Measurements from ENCODE around the gene TECTA. TPM values are rescaled to one million over a fixed set of nuclear protein-coding genes. Genes with fewer than 3 reads are reported as not detected.

The TECTA gene
- total and polyA plus RNA-seq, 8 donors, result 0.06 to 1.4 (median 0.25) TPM; not detected in 3

DNA sequence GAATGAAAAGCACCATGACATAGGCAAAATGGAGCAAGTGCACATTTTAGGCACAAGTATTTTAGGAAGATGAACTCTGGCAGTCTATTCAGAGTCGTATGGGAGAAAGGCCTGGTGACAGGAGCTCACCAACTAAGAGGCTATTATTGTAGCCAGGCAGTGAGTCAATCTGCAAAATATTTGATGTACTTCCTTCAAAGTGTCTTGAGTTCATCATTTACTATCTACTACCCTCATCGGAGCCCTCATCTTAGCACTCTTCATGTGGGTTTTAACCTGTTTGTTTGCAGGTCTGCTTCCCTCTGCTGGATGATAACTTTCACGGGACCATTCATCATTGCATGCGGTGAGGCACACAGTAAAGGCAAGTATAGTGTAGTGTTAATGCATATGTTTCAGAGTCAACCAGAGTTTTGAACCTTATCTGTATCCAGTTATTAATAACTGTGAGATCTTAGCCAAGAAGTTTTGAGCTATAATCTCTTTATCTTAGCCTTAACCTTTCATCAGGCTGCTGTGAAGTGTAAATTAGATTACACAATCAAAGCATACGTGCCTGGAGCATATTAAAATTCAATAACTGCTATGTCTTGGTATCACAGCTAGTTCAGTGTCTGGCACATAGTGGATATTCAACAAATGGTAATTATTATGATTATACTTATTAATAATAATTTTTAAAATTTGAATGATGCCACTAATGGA, 120.6 kb downstream of the TECTA start:
- TF ChIP-seq POLR2AphosphoS5 (IDR thresholded peaks at IDR 0.05), result no peak
- TF ChIP-seq CTCF (IDR thresholded peaks at IDR 0.05), result no peak
- no peak for TF ChIP-seq POLR2A (IDR thresholded peaks at IDR 0.05)
- no peak for TF ChIP-seq EP300 (IDR thresholded peaks at IDR 0.05)
- Histone ChIP-seq H3K4me3 (no peak overlapping the region), H3K4me1 (no peaks in the 10 kb centered on the region), H3K27ac (no peak overlapping the region), H3K9me3 (no peaks in the 10 kb centered on the region), H3K27me3 (peaks cover 0 to 6% (median 0%) of the 10 kb centered on the region in 3 donors), H3K36me3 (no peaks in the 10 kb centered on the region)
- no peak for DNase-seq
- intact Hi-C loops (cut with DNase I; ENCODE audit: low total_unique reads), result no loop called here
- 31 to 59% (median 43%) methylated on average over 5 of the region's 5 CpGs for WGBS, 5 donors

- no peak for DNase-seq
- Histone ChIP-seq H3K27ac (no peak overlapping the region), H3K4me3 (no peak overlapping the region), H3K9me3 (no peaks in the 10 kb centered on the region), H3K27me3 (peaks cover 0 to 6% (median 0%) of the 10 kb centered on the region in 3 donors), H3K36me3 (no peaks in the 10 kb centered on the region), H3K4me1 (no peaks in the 10 kb centered on the region)
- intact Hi-C loops (cut with DNase I; ENCODE audit: low total_unique reads), result no loop called here
- 70 to 78% (median 72%) methylated on average over 4 of the region's 4 CpGs for WGBS, 5 donors
- TF ChIP-seq CTCF (IDR thresholded peaks at IDR 0.05) (no peak), POLR2A (IDR thresholded peaks at IDR 0.05) (no peak), EP300 (IDR thresholded peaks at IDR 0.05) (no peak), POLR2AphosphoS5 (IDR thresholded peaks at IDR 0.05) (no peak)
Measured at GRCh38 chr11:121223161-121223560, 122.1 kb downstream of the TECTA start.

GRCh38 chr11:121225382-121225781, 124.3 kb downstream of the TECTA start:
- intact Hi-C loops (cut with DNase I; ENCODE audit: low total_unique reads), result no loop called here

More at GRCh38 chr11:121225382-121225781, 124.3 kb downstream of the TECTA start:
- WGBS, 5 donors, result 60 to 72% (median 68%) methylated on average over 4 of the region's 4 CpGs
- no peak for TF ChIP-seq POLR2AphosphoS5 (IDR thresholded peaks at IDR 0.05)
- no peak for TF ChIP-seq EP300 (IDR thresholded peaks at IDR 0.05)
- TF ChIP-seq POLR2A (IDR thresholded peaks at IDR 0.05), result no peak
- TF ChIP-seq CTCF (IDR thresholded peaks at IDR 0.05), result no peak
- Histone ChIP-seq H3K9me3 (no peaks in the 10 kb centered on the region), H3K4me3 (no peak overlapping the region), H3K36me3 (no peaks in the 10 kb centered on the region), H3K27ac (no peak overlapping the region), H3K27me3 (peaks cover 0 to 6% (median 0%) of the 10 kb centered on the region in 3 donors), H3K4me1 (no peaks in the 10 kb centered on the region)
- no peak for DNase-seq
